HCT116 (cell line): ENCODE data around the gene GLRA3. TPM values are rescaled to one million over a fixed set of nuclear protein-coding genes. Genes with fewer than 3 reads are reported as not detected.

Experiments used
- ATAC-seq: fragments of 200-7000 bp; cut with Tn5 transposase; 2 replicates; pipeline ENCODE4 v1.9.1; 2020; ENCODE audit warnings: mild to moderate bottlenecking, moderate library complexity
- BruUV-seq: library from RNA; stranded (reverse); fragments of 400-500 nt; replicated peaks from 2 replicates; lab custom pipeline; 2021; lab: Mats Ljungman, UMichigan
- CTCF ChIA-PET: fragments of 300-600 bp; sonication (Branson Sonifier 250); formaldehyde crosslinking; loops from one replicate; lab custom pipeline; 2021; ENCODE audit warnings: antibody characterized with exemption; lab: Charles Lee
- POLR2A ChIA-PET: fragments of 300-600, 350-600 bp; sonication (Branson Sonifier 250); formaldehyde crosslinking; loops from one replicate; lab custom pipeline; 2021; ENCODE audit warnings: antibody characterized with exemption; lab: Charles Lee
- RAD21 ChIA-PET, 2 experiments: fragments of 300-600 bp; sonication (Branson Sonifier 250); formaldehyde crosslinking; loops; one replicate each; lab custom pipeline; 2023; ENCODE audit warnings: low total read pairs in 2 of 2; ENCODE audit not compliant: uncharacterized antibody in 2 of 2, unreplicated experiment in 2 of 2, low non-redundant PET in 1 of 2; lab: Charles Lee
- DNase-seq: peaks from one replicate; pipeline ENCODE4 v3.0.0-alpha.2; 2010; ENCODE audit warnings: low read depth, low spot score
- H2AFZ ChIP-seq: fragments of 200-600 bp; shearing (Covaris generic), sonication (generic); 2 replicates; pipeline ENCODE4 v1.6.1; 2017; ENCODE audit warnings: low read depth, mixed run types, mixed read lengths, antibody characterized with exemption, low read length; ENCODE audit not compliant: poor library complexity, severe bottlenecking
- H3K27ac ChIP-seq: 2 replicates; pipeline ENCODE4 v1.5.1; 2012; ENCODE audit warnings: low read depth, low read length
- H3K27me3 ChIP-seq: fragments of 200-600 bp; sonication (generic); 2 replicates; pipeline ENCODE4 v1.6.1; 2016; ENCODE audit warnings: mixed run types, low read length, mixed read lengths; ENCODE audit not compliant: insufficient read depth
- H3K36me3 ChIP-seq, 2 experiments: fragments of 200-500 bp in 1 of 2; fragments of 200-600 bp in 1 of 2; sonication (Bioruptor generic) in 1 of 2; sonication (generic) in 1 of 2; 2 replicates each; pipeline versions ENCODE4 v1.5.1 to v1.6.1; 2014 to 2016; ENCODE audit warnings: low read length in 2 of 2, inconsistent platforms in 1 of 2, mixed read lengths in 1 of 2, mixed run types in 1 of 2; ENCODE audit not compliant: insufficient read depth in 2 of 2, control insufficient read depth in 1 of 2
- H3K4me1 ChIP-seq, 2 experiments: fragments of 200-600 bp in 1 of 2; sonication (generic) in 1 of 2; 2 replicates each; pipeline versions ENCODE4 v1.5.1 to v1.6.1; 2012 to 2017; ENCODE audit warnings: low read length in 2 of 2, inconsistent platforms in 1 of 2, mild to moderate bottlenecking in 1 of 2, mixed read lengths in 1 of 2, mixed run types in 1 of 2, moderate library complexity in 1 of 2; ENCODE audit not compliant: insufficient read depth in 2 of 2, control insufficient read depth in 1 of 2
- H3K4me2 ChIP-seq: fragments of 200-600 bp; sonication (generic); 2 replicates; pipeline ENCODE4 v1.6.1; 2017; ENCODE audit warnings: mixed run types, low read length, mixed read lengths
- H3K4me3 ChIP-seq, 2 experiments: fragments of 200-600 bp in 1 of 2; sonication (generic) in 1 of 2; replicated peaks in 1 of 2; 2 replicates each; pipeline ENCODE4 v1.5.1; 2011 to 2016; ENCODE audit warnings: low read length in 2 of 2, control low read depth in 1 of 2, low read depth in 1 of 2, mild to moderate bottlenecking in 1 of 2, mixed read lengths in 1 of 2, mixed run types in 1 of 2
- H3K79me2 ChIP-seq: fragments of 200-600 bp; sonication (generic); 2 replicates; pipeline ENCODE4 v1.6.1; 2017; ENCODE audit warnings: mild to moderate bottlenecking, mixed run types, low read length, moderate library complexity, mixed read lengths; ENCODE audit not compliant: insufficient read depth
- H3K9ac ChIP-seq: fragments of 200-600 bp; sonication (generic); 2 replicates; pipeline ENCODE4 v1.6.1; 2016; ENCODE audit warnings: low read length, mixed read lengths
- H3K9me2 ChIP-seq: fragments of 200-600 bp; sonication (generic), shearing (Covaris generic); 2 replicates; pipeline ENCODE4 v1.6.1; 2017; ENCODE audit warnings: mixed run types, mild to moderate bottlenecking, moderate library complexity; ENCODE audit not compliant: insufficient read depth
- H3K9me3 ChIP-seq, 2 experiments: fragments of 200-500 bp in 1 of 2; fragments of 200-600 bp in 1 of 2; sonication (Bioruptor generic) in 1 of 2; sonication (generic) in 1 of 2; 2 replicates each; pipeline ENCODE4 v1.6.1; 2014 to 2017; ENCODE audit warnings: low read length in 2 of 2, mixed read lengths in 2 of 2, inconsistent platforms in 1 of 2, low read depth in 1 of 2, mild to moderate bottlenecking in 1 of 2, mixed run types in 1 of 2, moderate library complexity in 1 of 2; ENCODE audit not compliant: control insufficient read depth in 1 of 2, insufficient read depth in 1 of 2
- H4K20me1 ChIP-seq: fragments of 200-600 bp; sonication (generic), shearing (Covaris generic); 2 replicates; pipeline ENCODE4 v1.6.1; 2017; ENCODE audit warnings: mixed run types, mild to moderate bottlenecking, moderate library complexity; ENCODE audit not compliant: insufficient read depth
- EGR1 ChIP-seq: IDR thresholded peaks from 2 replicates; pipeline ENCODE4 v1.6.1; 2012; ENCODE audit warnings: low read depth
- ELF1 ChIP-seq: IDR thresholded peaks from 2 replicates; pipeline ENCODE4 v1.6.1; 2012; ENCODE audit warnings: low read depth, borderline replicate concordance
- EZH2 ChIP-seq: fragments of 200-600 bp; sonication (generic); IDR thresholded peaks from 2 replicates; pipeline ENCODE4 v1.6.1; 2017; ENCODE audit warnings: antibody characterized with exemption, mixed run types
- EZH2phosphoT487 ChIP-seq: fragments of 200-600 bp; IDR thresholded peaks from 2 replicates; pipeline ENCODE4 v1.6.1; 2018; ENCODE audit warnings: antibody characterized with exemption, borderline replicate concordance
- RAD21 ChIP-seq: IDR thresholded peaks from 2 replicates; pipeline ENCODE4 v1.6.1; 2012; ENCODE audit warnings: low read depth, mild to moderate bottlenecking
- SIN3A ChIP-seq: IDR thresholded peaks from 2 replicates; pipeline ENCODE4 v1.6.1; 2012; ENCODE audit warnings: low read depth
- SP1 ChIP-seq: IDR thresholded peaks from 2 replicates; pipeline ENCODE4 v1.6.1; 2012; ENCODE audit warnings: low read depth
- SRF ChIP-seq: IDR thresholded peaks from 2 replicates; pipeline ENCODE4 v1.6.1; 2012; ENCODE audit warnings: low read depth
- TCF7L2 ChIP-seq: IDR thresholded peaks from 2 replicates; pipeline ENCODE4 v1.7.0; 2011; ENCODE audit warnings: borderline replicate concordance, inconsistent platforms; ENCODE audit not compliant: insufficient read depth, insufficient read length; ENCODE audit errors: extremely low read depth
- YY1 ChIP-seq: IDR thresholded peaks from 2 replicates; pipeline ENCODE4 v1.6.1; 2011; ENCODE audit warnings: low read length, low read depth, moderate library complexity, mild to moderate bottlenecking; ENCODE audit not compliant: insufficient replicate concordance; ENCODE audit errors: extremely low read depth
- ZFX ChIP-seq: fragments of 450-650 bp; IDR thresholded peaks from 2 replicates; pipeline ENCODE4 v1.6.1; 2017
- ZNF274 ChIP-seq: fragments of 200-500 bp; sonication (Bioruptor generic); IDR thresholded peaks from 2 replicates; pipeline ENCODE4 v1.6.1; 2014; ENCODE audit warnings: mild to moderate bottlenecking, low read depth, low read length, inconsistent platforms
- intact Hi-C: fragments of 100-400 bp; cut with micrococcal nuclease; formaldehyde crosslinking; loops from 2 replicates; pipeline ENCODE4 v1.10.0; 2022
- total RNA-seq: library from RNA; stranded (reverse); gene quantifications from one replicate; pipeline ENCODE4 v1.2.1, GENCODE V29; 2021; ENCODE audit not compliant: unreplicated experiment
- TF ChIP-seq, protein P1 (sequence below), 3 experiments: fragments of 200-600 bp in 1 of 3; sonication (generic) in 1 of 3; IDR thresholded peaks in 2 of 3; conservative IDR thresholded peaks in 1 of 3; 2 replicates each; pipeline ENCODE4 v1.5.1; 2012 to 2017; ENCODE audit warnings: low read depth in 2 of 3, low read length in 2 of 3, antibody characterized with exemption in 1 of 3, borderline replicate concordance in 1 of 3, control low read depth in 1 of 3, mild to moderate bottlenecking in 1 of 3, mixed read lengths in 1 of 3, mixed run types in 1 of 3, moderate library complexity in 1 of 3; ENCODE audit not compliant: insufficient read depth in 1 of 3

The GLRA3 gene
- total RNA-seq, 1 experiment from 2014 or later, result not detected

DNA sequence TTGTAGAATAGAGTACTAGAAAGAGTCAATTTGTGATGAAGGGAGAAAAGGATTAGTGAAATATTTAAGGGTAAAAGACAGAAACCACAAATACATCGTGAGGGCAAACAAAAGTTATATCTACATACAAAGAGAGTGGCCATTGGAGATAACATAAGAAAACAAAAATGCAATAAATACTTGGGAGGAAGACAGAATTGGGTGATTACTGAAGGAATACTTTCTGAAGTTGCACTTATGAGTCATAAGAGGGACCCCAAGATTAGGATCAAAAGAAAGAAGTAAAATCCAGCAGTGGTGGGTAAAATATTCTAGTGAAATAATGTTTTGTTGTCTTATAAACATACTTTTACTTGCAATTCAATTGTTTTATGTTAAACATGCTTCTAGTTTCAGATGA, 53.7 kb downstream of the GLRA3 start:
- Histone ChIP-seq H3K36me3 (no peaks in the 10 kb centered on the region), H3K4me2 (no peak overlapping the region), H3K4me3 (no peak overlapping the region), H3K27ac (no peak overlapping the region), H3K9ac (no peak overlapping the region), H3K9me3 (no peaks in the 10 kb centered on the region), H3K4me1 (no peaks in the 10 kb centered on the region), H2AFZ (no peak overlapping the region), H4K20me1 (no peaks in the 10 kb centered on the region), H3K79me2 (no peaks in the 10 kb centered on the region), H3K9me2 (no peaks in the 10 kb centered on the region), H3K27me3 (no peaks in the 10 kb centered on the region)
- ChIA-PET CTCF (interaction anchor here (0.5 to 1.5 kb wide), 2 partner anchors 9 to 11 kb away, joined by 3 to 5 read pairs; no protein-coding TSS in a partner anchor), RAD21 (no interaction called here), POLR2A (no interaction called here)
- no peak for ATAC-seq
- no TSS peak for BruUV-seq
- no peak for TF ChIP-seq ZFX
- TF ChIP-seq SIN3A, result no peak
- no peak for TF ChIP-seq SP1
- TF ChIP-seq EZH2phosphoT487, result no peak
- TF ChIP-seq EZH2, result no peak
- no peak for TF ChIP-seq EGR1
- no peak for TF ChIP-seq ELF1
- TF ChIP-seq TCF7L2, result no peak
- TF ChIP-seq YY1, result no peak
- DNase-seq, result no peak
- intact Hi-C loops, result no loop called here

- Histone ChIP-seq H3K27me3 (no peaks in the 10 kb centered on the region), H3K9me2 (no peaks in the 10 kb centered on the region), H3K9ac (no peak overlapping the region), H3K4me3 (no peak overlapping the region), H2AFZ (no peak overlapping the region), H3K36me3 (no peaks in the 10 kb centered on the region), H3K4me2 (no peak overlapping the region), H3K4me1 (no peaks in the 10 kb centered on the region), H3K27ac (no peak overlapping the region), H4K20me1 (no peaks in the 10 kb centered on the region), H3K9me3 (no peaks in the 10 kb centered on the region), H3K79me2 (no peaks in the 10 kb centered on the region)
- CTCF ChIA-PET, result interaction anchor here (0.8 to 1.6 kb wide), 20 partner anchors 9 to 772 kb away, joined by 3 to 11 read pairs (median 3); no protein-coding TSS in a partner anchor
- TF ChIP-seq ZNF274 (no peak), RAD21 (peak; percentile 61), SRF (no peak)
- TF ChIP-seq, protein P1, sequence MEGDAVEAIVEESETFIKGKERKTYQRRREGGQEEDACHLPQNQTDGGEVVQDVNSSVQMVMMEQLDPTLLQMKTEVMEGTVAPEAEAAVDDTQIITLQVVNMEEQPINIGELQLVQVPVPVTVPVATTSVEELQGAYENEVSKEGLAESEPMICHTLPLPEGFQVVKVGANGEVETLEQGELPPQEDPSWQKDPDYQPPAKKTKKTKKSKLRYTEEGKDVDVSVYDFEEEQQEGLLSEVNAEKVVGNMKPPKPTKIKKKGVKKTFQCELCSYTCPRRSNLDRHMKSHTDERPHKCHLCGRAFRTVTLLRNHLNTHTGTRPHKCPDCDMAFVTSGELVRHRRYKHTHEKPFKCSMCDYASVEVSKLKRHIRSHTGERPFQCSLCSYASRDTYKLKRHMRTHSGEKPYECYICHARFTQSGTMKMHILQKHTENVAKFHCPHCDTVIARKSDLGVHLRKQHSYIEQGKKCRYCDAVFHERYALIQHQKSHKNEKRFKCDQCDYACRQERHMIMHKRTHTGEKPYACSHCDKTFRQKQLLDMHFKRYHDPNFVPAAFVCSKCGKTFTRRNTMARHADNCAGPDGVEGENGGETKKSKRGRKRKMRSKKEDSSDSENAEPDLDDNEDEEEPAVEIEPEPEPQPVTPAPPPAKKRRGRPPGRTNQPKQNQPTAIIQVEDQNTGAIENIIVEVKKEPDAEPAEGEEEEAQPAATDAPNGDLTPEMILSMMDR (IDR thresholded peaks at IDR 0.05 in 2 of 3, conservative IDR thresholded peaks at IDR 0.05 in 1 of 3; ENCODE audit: borderline replicate concordance in 1 of 3, insufficient read depth in 1 of 3, low read depth in 2 of 3, low read length in 2 of 3), result peak; percentile 55 to 77 (median 55)
- POLR2A ChIA-PET, result no interaction called here
- DNase-seq (peak; percentile 40), ATAC-seq (peak; percentile 85)
- intact Hi-C loops, result loop anchor here (1.0 to 2.0 kb wide), 2 partner anchors 489 to 772 kb away; no protein-coding TSS in a partner anchor
- RAD21 ChIA-PET, result no interaction called here
- no TSS peak for BruUV-seq
Measured at GRCh38 chr4:174764105-174764729, 64.8 kb downstream of the GLRA3 start.
